H9 (cell line): ENCODE measurements around the gene CEACAM18. TPM values are rescaled to one million over a fixed set of nuclear protein-coding genes. Genes with fewer than 3 reads are reported as not detected.

Experiments
- DNase-seq: peaks from one replicate; pipeline ENCODE4 v3.0.0-alpha.2; 2017
- H2AFZ ChIP-seq: one replicate; pipeline ENCODE4 v1.6.1; 2013; ENCODE audit warnings: mild to moderate bottlenecking, low read length, control low read depth, moderate library complexity
- H2AK5ac ChIP-seq: 2 replicates; pipeline ENCODE4 v1.6.1; 2013; ENCODE audit warnings: low read length, control low read depth, mixed read lengths; ENCODE audit not compliant: insufficient read length
- H2BK120ac ChIP-seq: one replicate; pipeline ENCODE4 v1.6.1; 2013; ENCODE audit warnings: low read depth, mild to moderate bottlenecking, low read length, control low read depth, inconsistent platforms; ENCODE audit not compliant: poor library complexity, severe bottlenecking
- H2BK12ac ChIP-seq: 2 replicates; pipeline ENCODE4 v1.6.1; 2013; ENCODE audit warnings: low read length, control low read depth, mixed read lengths, low read depth; ENCODE audit not compliant: insufficient read length
- H2BK15ac ChIP-seq: 2 replicates; pipeline ENCODE4 v1.6.1; 2013; ENCODE audit warnings: low read depth, low read length, control low read depth
- H2BK20ac ChIP-seq: one replicate; pipeline ENCODE4 v1.6.1; 2013; ENCODE audit warnings: low read depth, mild to moderate bottlenecking, low read length, control low read depth, inconsistent platforms; ENCODE audit not compliant: poor library complexity, severe bottlenecking
- H2BK5ac ChIP-seq: 2 replicates; pipeline ENCODE4 v1.6.1; 2013; ENCODE audit warnings: low read length, control low read depth, mixed read lengths; ENCODE audit not compliant: insufficient read length
- H3K14ac ChIP-seq: 2 replicates; pipeline ENCODE4 v1.6.1; 2013; ENCODE audit warnings: low read length, control low read depth; ENCODE audit not compliant: insufficient read depth
- H3K18ac ChIP-seq: 2 replicates; pipeline ENCODE4 v1.6.1; 2013; ENCODE audit warnings: low read depth, mild to moderate bottlenecking, mixed read lengths, low read length, control low read depth; ENCODE audit not compliant: insufficient read length
- H3K23ac ChIP-seq: 2 replicates; pipeline ENCODE4 v1.6.1; 2013; ENCODE audit warnings: low read length, control low read depth, mixed read lengths, low read depth; ENCODE audit not compliant: insufficient read length
- H3K23me2 ChIP-seq: 2 replicates; pipeline ENCODE4 v1.6.1; 2013; ENCODE audit warnings: low read depth, mild to moderate bottlenecking, mixed read lengths, low read length, control low read depth; ENCODE audit not compliant: insufficient read length, poor library complexity, severe bottlenecking
- H3K27ac ChIP-seq: 2 replicates; pipeline ENCODE4 v1.5.1; 2013; ENCODE audit warnings: low read length, control low read depth, mixed read lengths, low read depth; ENCODE audit not compliant: insufficient read length
- H3K27me3 ChIP-seq: 2 replicates; pipeline ENCODE4 v1.6.1; 2013; ENCODE audit warnings: low read length, control low read depth, inconsistent platforms; ENCODE audit not compliant: insufficient read depth
- H3K4ac ChIP-seq: 2 replicates; pipeline ENCODE4 v1.6.1; 2013; ENCODE audit warnings: low read depth, mild to moderate bottlenecking, control low read depth, inconsistent platforms, low read length, moderate library complexity
- H3K4me1 ChIP-seq: 2 replicates; pipeline ENCODE4 v1.6.1; 2013; ENCODE audit warnings: low read length, control low read depth, inconsistent platforms; ENCODE audit not compliant: insufficient read depth
- H3K4me2 ChIP-seq: 2 replicates; pipeline ENCODE4 v1.6.1; 2013; ENCODE audit warnings: low read length, control low read depth, mixed read lengths; ENCODE audit not compliant: insufficient read length, insufficient read depth
- H3K56ac ChIP-seq: 2 replicates; pipeline ENCODE4 v1.6.1; 2013; ENCODE audit warnings: low read depth, mild to moderate bottlenecking, mixed read lengths, low read length, control low read depth; ENCODE audit not compliant: insufficient read length
- H3K79me1 ChIP-seq: 2 replicates; pipeline ENCODE4 v1.6.1; 2013; ENCODE audit warnings: low read depth, mild to moderate bottlenecking, moderate library complexity, low read length, control low read depth, inconsistent platforms; ENCODE audit not compliant: insufficient read depth, poor library complexity, severe bottlenecking
- H3K79me2 ChIP-seq: 2 replicates; pipeline ENCODE4 v1.6.1; 2013; ENCODE audit warnings: low read length, control low read depth, inconsistent platforms; ENCODE audit not compliant: insufficient read depth
- H3K9ac ChIP-seq: 2 replicates; pipeline ENCODE4 v1.6.1; 2013; ENCODE audit warnings: low read length, control low read depth, mixed read lengths; ENCODE audit not compliant: insufficient read length; ENCODE audit errors: extremely low read depth
- H3K9me3 ChIP-seq: one replicate; pipeline ENCODE4 v1.6.1; 2013; ENCODE audit warnings: low read depth, low read length, inconsistent platforms; ENCODE audit not compliant: control insufficient read depth
- H3T11ph ChIP-seq: one replicate; pipeline ENCODE4 v1.6.1; 2013; ENCODE audit warnings: mild to moderate bottlenecking, low read length, control low read depth, inconsistent platforms
- H4K20me1 ChIP-seq: one replicate; pipeline ENCODE4 v1.6.1; 2013; ENCODE audit not compliant: control insufficient read depth, insufficient read length, insufficient read depth
- H4K5ac ChIP-seq: 2 replicates; pipeline ENCODE4 v1.6.1; 2013; ENCODE audit warnings: low read depth, mild to moderate bottlenecking, mixed read lengths, low read length, control low read depth; ENCODE audit not compliant: insufficient read length
- H4K8ac ChIP-seq: replicated peaks from 2 replicates; pipeline ENCODE4 v1.6.1; 2013; ENCODE audit warnings: low read length, control low read depth, mixed read lengths, low read depth; ENCODE audit not compliant: insufficient read length
- H4K91ac ChIP-seq: 2 replicates; pipeline ENCODE4 v1.6.1; 2013; ENCODE audit warnings: low read depth, mild to moderate bottlenecking, moderate library complexity, mixed read lengths, low read length, control low read depth; ENCODE audit not compliant: insufficient read length
- H3K27ac Mint-ChIP-seq, 3 experiments: 2 replicates in 2 of 3; 3 replicates in 1 of 3; pipeline ENCODE4 v1.8.0; 2020 to 2021; ENCODE audit warnings: mixed read lengths in 3 of 3, mild to moderate bottlenecking in 1 of 3, moderate library complexity in 1 of 3
- H3K27me3 Mint-ChIP-seq: 2 replicates; pipeline ENCODE4 v1.8.0; 2021; ENCODE audit warnings: low read depth, mild to moderate bottlenecking, moderate library complexity, mixed read lengths
- H3K36me3 Mint-ChIP-seq, 3 experiments: 2 replicates in 2 of 3; 3 replicates in 1 of 3; pipeline ENCODE4 v1.8.0; 2020 to 2021; ENCODE audit warnings: low read depth in 3 of 3, mixed read lengths in 3 of 3; ENCODE audit not compliant: insufficient read depth in 1 of 3
- H3K4me1 Mint-ChIP-seq, 2 experiments: 2 replicates each; pipeline ENCODE4 v1.8.0; 2020; ENCODE audit warnings: mixed read lengths in 2 of 2
- H3K4me3 Mint-ChIP-seq, 2 experiments: 2 replicates in 1 of 2; 3 replicates in 1 of 2; pipeline ENCODE4 v1.8.0; 2020 to 2021; ENCODE audit warnings: mild to moderate bottlenecking in 2 of 2, mixed read lengths in 2 of 2, moderate library complexity in 1 of 2
- H3K9me3 Mint-ChIP-seq, 2 experiments: 2 replicates in 1 of 2; 3 replicates in 1 of 2; pipeline ENCODE4 v1.8.0; 2020; ENCODE audit warnings: mild to moderate bottlenecking in 2 of 2, mixed read lengths in 2 of 2, moderate library complexity in 1 of 2
- CTCF ChIP-seq: fragments of 200-600 bp; sonication (generic); conservative IDR thresholded peaks from 3 replicates; pipeline ENCODE4 v1.8.0; 2021; ENCODE audit warnings: antibody characterized with exemption, mild to moderate bottlenecking
- WGBS: extraction: QIAGEN DNeasy Blood & Tissue Kit; methylation state at CpG from one replicate; pipeline ENCODE4 v1.1.7; 2013; ENCODE audit warnings: missing lambda C conversion rate, low lambda C conversion rate, mixed read lengths; ENCODE audit not compliant: insufficient read length; ENCODE audit errors: extremely low coverage; 5-methylcytosine and 5-hydroxymethylcytosine counted together
- total RNA-seq: library from RNA; stranded (reverse); gene quantifications from 2 replicates; pipeline ENCODE4 v1.2.1, GENCODE V29; 2021

Gene CEACAM18
- total RNA-seq, 1 experiment from 2014 or later, result not detected

- Histone ChIP-seq H3K9me3 (no peaks in the 10 kb centered on the region), H2BK12ac (no peak overlapping the region), H3K4me2 (no peak overlapping the region), H3K18ac (no peak overlapping the region), H3K79me2 (no peaks in the 10 kb centered on the region), H2AK5ac (no peak overlapping the region), H2AFZ (no peak overlapping the region), H3T11ph (no peak overlapping the region), H4K8ac (no peak overlapping the region), H3K9ac (no peak overlapping the region), H3K27me3 (no peaks in the 10 kb centered on the region), H3K79me1 (no peaks in the 10 kb centered on the region), H3K23me2 (no peaks in the 10 kb centered on the region), H2BK120ac (no peak overlapping the region), H4K5ac (no peak overlapping the region), H4K91ac (no peak overlapping the region), H2BK20ac (no peak overlapping the region), H3K4me1 (no peaks in the 10 kb centered on the region), H2BK15ac (no peak overlapping the region), H3K4ac (no peak overlapping the region), H3K27ac (no peak overlapping the region), H3K14ac (no peak overlapping the region), H4K20me1 (no peaks in the 10 kb centered on the region), H2BK5ac (no peak overlapping the region), H3K23ac (no peak overlapping the region), H3K56ac (no peak overlapping the region)
- H3K9me3 Mint-ChIP-seq, result peaks cover 51 to 89% of the 10 kb centered on the region in 2 experiments
- H3K4me1 Mint-ChIP-seq, result no peaks in the 10 kb centered on the region
- no peak for TF ChIP-seq CTCF
- no CpG with 5 or more reads among the region's 14 CpGs for WGBS
- no peak overlapping the region for H3K4me3 Mint-ChIP-seq
- peak; percentile 48 for DNase-seq
- H3K27me3 Mint-ChIP-seq, result peaks cover 22% of the 10 kb centered on the region
- peaks cover 0 to 15% (median 4%) of the 10 kb centered on the region in 3 experiments; a peak in 3 of 7 replicates for H3K36me3 Mint-ChIP-seq
- no peak overlapping the region for H3K27ac Mint-ChIP-seq
Observed at GRCh38 chr19:51490676-51491075, 12.3 kb downstream of the CEACAM18 start.
